Measurements from ENCODE around the gene SHF. TPM values are rescaled to one million over a fixed set of nuclear protein-coding genes. Genes with fewer than 3 reads are reported as not detected.

The SHF gene
- total and polyA plus RNA-seq, 2 donors (not counting 1 experiment from before 2014, with no cell fraction given): 0.85 to 3.3 TPM

- H3K4me2 ChIP-seq (ENCODE audit: extremely low read depth, insufficient read depth, low read length): no peak overlapping the region
- H3K79me2 ChIP-seq (ENCODE audit: control insufficient read depth, insufficient read depth, low read length): no peaks in the 10 kb centered on the region
- H3K4me1 ChIP-seq (ENCODE audit: control insufficient read depth, extremely low read depth, insufficient read depth, low read length): no peaks in the 10 kb centered on the region
- H2AFZ ChIP-seq (ENCODE audit: low read length): no peak overlapping the region
- TF ChIP-seq EZH2 (IDR thresholded peaks at IDR 0.05; ENCODE audit: low read length, missing control alignments): no peak
- TF ChIP-seq CTCF (conservative IDR thresholded peaks at IDR 0.05 in 1 of 2, IDR thresholded peaks at IDR 0.05 in 1 of 2; ENCODE audit: low read depth in 1 of 2, low read length in 2 of 2): no peak
- no peak overlapping the region for H3K27ac ChIP-seq (ENCODE audit: insufficient read depth, low read length)
- no peaks in the 10 kb centered on the region for H3K27me3 ChIP-seq (ENCODE audit: control insufficient read depth, insufficient read depth, low read length)
- no peak overlapping the region for H3K4me3 ChIP-seq (replicated peaks in 1 of 4; ENCODE audit: control extremely low read depth in 1 of 4, insufficient read depth in 1 of 4, low read depth in 3 of 4, low read length in 4 of 4)
- no peak overlapping the region for H3K9ac ChIP-seq (ENCODE audit: insufficient read depth, low read length)
- H3K36me3 ChIP-seq (ENCODE audit: control insufficient read depth, insufficient read depth, low read length): no peaks in the 10 kb centered on the region
- no peak for DNase-seq (ENCODE audit: low read depth in 2 of 2)
- no peaks in the 10 kb centered on the region for H3K9me3 ChIP-seq (ENCODE audit: control insufficient read depth, insufficient read depth, low read depth, low read length)
- no peaks in the 10 kb centered on the region for H4K20me1 ChIP-seq (ENCODE audit: control insufficient read depth, extremely low read depth, insufficient read depth, low read length)
Measured at GRCh38 chr15:45231864-45232562, 44.2 kb upstream of the SHF start.

GRCh38 chr15:45231132-45231531 is 43.4 kb upstream of the SHF start:
- Histone ChIP-seq H3K79me2 (ENCODE audit: control insufficient read depth, insufficient read depth, low read length) (no peaks in the 10 kb centered on the region), H3K9me3 (ENCODE audit: control insufficient read depth, insufficient read depth, low read depth, low read length) (no peaks in the 10 kb centered on the region), H3K4me2 (ENCODE audit: extremely low read depth, insufficient read depth, low read length) (no peak overlapping the region), H3K4me1 (ENCODE audit: control insufficient read depth, extremely low read depth, insufficient read depth, low read length) (no peaks in the 10 kb centered on the region), H3K4me3 (replicated peaks in 1 of 4; ENCODE audit: control extremely low read depth in 1 of 4, insufficient read depth in 1 of 4, low read depth in 3 of 4, low read length in 4 of 4) (no peak overlapping the region), H3K9ac (ENCODE audit: insufficient read depth, low read length) (no peak overlapping the region), H2AFZ (ENCODE audit: low read length) (no peak overlapping the region), H3K36me3 (ENCODE audit: control insufficient read depth, insufficient read depth, low read length) (no peaks in the 10 kb centered on the region), H3K27ac (ENCODE audit: insufficient read depth, low read length) (no peak overlapping the region), H4K20me1 (ENCODE audit: control insufficient read depth, extremely low read depth, insufficient read depth, low read length) (no peaks in the 10 kb centered on the region), H3K27me3 (ENCODE audit: control insufficient read depth, insufficient read depth, low read length) (no peaks in the 10 kb centered on the region)
- no peak for TF ChIP-seq CTCF (conservative IDR thresholded peaks at IDR 0.05 in 1 of 2, IDR thresholded peaks at IDR 0.05 in 1 of 2; ENCODE audit: low read depth in 1 of 2, low read length in 2 of 2)
- no peak for TF ChIP-seq EZH2 (IDR thresholded peaks at IDR 0.05; ENCODE audit: low read length, missing control alignments)
- DNase-seq (ENCODE audit: low read depth in 2 of 2): no peak

- TF ChIP-seq EZH2 (IDR thresholded peaks at IDR 0.05; ENCODE audit: low read length, missing control alignments): no peak
- no peak for TF ChIP-seq CTCF (conservative IDR thresholded peaks at IDR 0.05 in 1 of 2, IDR thresholded peaks at IDR 0.05 in 1 of 2; ENCODE audit: low read depth in 1 of 2, low read length in 2 of 2)
Measured at GRCh38 chr15:45230245-45230965, 42.6 kb upstream of the SHF start.

More at GRCh38 chr15:45230245-45230965, 42.6 kb upstream of the SHF start:
- Histone ChIP-seq H3K9me3 (ENCODE audit: control insufficient read depth, insufficient read depth, low read depth, low read length) (no peaks in the 10 kb centered on the region), H2AFZ (ENCODE audit: low read length) (no peak overlapping the region), H3K27me3 (ENCODE audit: control insufficient read depth, insufficient read depth, low read length) (no peaks in the 10 kb centered on the region), H3K27ac (ENCODE audit: insufficient read depth, low read length) (no peak overlapping the region), H3K4me1 (ENCODE audit: control insufficient read depth, extremely low read depth, insufficient read depth, low read length) (no peaks in the 10 kb centered on the region), H4K20me1 (ENCODE audit: control insufficient read depth, extremely low read depth, insufficient read depth, low read length) (no peaks in the 10 kb centered on the region), H3K4me2 (ENCODE audit: extremely low read depth, insufficient read depth, low read length) (no peak overlapping the region), H3K9ac (ENCODE audit: insufficient read depth, low read length) (no peak overlapping the region), H3K4me3 (replicated peaks in 1 of 4; ENCODE audit: control extremely low read depth in 1 of 4, insufficient read depth in 1 of 4, low read depth in 3 of 4, low read length in 4 of 4) (no peak overlapping the region), H3K79me2 (ENCODE audit: control insufficient read depth, insufficient read depth, low read length) (no peaks in the 10 kb centered on the region), H3K36me3 (ENCODE audit: control insufficient read depth, insufficient read depth, low read length) (no peaks in the 10 kb centered on the region)
- DNase-seq (ENCODE audit: low read depth in 2 of 2): no peak
